ENCODE data around the gene RRP36.

The RRP36 gene

DNA sequence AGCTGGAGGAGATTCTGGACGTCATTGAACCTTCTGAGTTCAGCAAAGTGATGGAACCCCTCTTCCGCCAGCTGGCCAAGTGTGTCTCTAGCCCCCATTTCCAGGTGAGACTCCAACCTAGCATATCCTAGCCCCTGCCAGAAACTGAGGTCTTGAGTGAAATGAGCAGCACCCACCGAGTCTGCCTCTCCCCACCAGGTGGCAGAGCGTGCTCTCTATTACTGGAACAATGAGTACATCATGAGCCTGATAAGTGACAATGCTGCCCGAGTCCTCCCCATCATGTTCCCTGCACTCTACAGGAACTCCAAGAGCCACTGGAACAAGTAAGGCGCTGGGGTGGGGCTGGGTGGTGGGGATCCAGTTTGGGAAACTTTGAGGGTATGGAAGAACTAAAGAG lies 12.3 kb upstream of the RRP36 start:
- DNase-seq: no peak

DNA sequence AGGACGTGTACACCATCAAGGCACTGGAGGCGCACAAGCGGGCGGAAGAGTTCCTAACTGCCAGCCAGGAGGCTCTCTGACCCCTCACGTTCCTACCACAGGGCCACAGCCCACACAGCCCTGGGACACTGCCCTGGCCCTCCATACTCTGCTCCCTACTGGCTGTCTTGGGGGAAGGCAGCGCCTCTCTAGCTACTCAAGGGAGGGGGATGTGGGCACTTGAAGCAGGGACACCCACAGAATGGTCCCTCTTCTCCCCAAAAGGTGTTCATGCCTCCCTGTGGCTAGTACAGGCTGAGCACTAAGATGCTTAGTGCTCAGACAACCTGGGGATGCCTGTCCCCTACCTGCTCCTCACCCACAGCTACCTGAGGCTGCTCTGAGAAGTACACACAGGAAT lies 10.2 kb upstream of the RRP36 start:
- no peak for DNase-seq

DNA sequence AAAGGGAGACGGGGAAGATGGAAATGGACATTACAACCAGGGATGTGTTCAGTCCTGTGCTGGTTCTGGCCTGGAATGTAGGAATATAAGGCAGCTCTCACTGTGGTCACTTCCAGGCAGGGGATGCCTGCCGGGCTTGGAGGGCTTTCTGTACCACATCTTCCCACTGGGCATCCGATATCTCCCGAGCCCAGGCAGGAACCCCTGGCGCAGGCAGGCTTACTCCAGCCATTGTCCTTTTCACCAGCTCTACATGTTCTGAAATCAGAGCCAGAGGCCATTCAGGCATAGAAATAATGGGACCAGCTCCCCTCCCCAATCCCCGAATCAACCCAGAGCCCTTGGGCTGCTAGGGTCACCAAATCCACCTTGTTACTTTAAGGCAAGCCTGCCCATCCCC lies 9.1 kb upstream of the RRP36 start:
- DNase-seq: no peak

DNA sequence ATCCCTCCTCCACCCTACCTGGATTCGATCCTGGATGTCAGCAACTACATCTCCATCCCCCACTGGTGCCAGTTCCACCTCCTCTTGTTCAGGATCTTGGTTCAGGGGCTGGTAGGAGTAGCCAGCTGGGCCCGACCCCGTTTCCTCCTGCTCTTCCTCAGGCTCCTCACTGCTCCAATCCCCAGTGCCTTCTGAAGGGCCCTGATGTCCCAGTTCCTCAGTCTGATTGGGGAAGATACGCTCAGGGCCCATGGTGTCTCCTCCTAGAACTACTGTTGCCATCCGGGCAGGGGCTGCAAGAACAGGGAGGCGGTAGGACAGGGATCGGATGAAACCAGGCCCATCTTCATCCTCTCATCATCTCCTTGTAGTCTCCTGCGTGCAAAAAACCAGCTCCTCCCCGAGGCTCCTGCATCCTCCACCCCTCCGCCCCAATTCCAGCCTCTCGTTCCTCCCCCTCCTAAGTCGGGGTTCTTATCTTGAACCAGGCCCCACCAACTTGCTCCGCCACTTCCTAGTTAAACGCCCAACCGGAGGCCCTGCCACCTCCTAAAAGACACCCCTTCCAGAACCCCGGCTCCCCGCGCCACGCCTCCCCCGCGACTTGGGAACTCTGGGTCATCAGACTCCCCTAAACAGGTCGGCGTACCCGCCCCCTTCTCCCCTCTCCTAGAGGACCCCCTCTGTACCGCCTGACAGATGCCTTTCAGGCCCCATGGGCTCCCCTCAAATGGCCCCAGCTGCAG lies 8.2 kb upstream of the RRP36 start:
- DNase-seq: peak in 1 of 4 experiments; percentile 59

DNA sequence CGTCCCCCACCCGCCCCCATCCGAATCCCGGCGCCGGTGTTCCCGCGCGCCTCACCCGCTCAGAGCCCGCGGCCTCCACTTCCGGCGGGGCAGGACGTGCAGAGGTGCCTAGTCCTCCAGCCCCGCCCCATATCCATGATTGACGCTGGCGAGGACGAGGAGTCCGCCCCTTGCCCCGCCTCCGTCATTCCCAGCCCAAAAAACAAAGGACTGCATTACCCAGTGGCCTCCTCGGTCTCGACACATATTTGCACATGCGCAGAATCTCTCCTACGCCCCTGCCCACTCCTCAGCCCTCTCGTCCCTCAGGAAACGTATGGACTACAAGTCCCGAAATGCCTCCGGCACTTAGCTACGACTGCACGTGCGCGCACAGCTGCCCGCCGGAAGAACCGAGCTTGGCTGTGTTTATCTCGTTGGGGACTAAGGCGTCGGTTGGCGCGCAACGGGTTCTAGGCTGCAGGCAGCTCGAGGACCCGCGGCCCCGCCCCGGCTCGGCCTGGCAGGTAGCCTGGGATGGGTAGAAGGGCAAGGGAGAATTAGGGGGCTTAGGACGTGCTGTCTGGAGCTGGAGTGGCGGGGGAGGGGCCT lies 7.5 kb upstream of the RRP36 start, which contains the start of the genes KLHDC3 and MEA1:
Gene KLHDC3 (plus strand): TSS at position 407 of the 591 bp plus-strand sequence. CDS start 2,944 bp downstream, outside the sequence.
Gene MEA1 (minus strand): TSS at position 104 of the 591 bp plus-strand sequence. CDS start 133 bp downstream, outside the sequence.
- peak; percentile 90 to 96 (median 95) for DNase-seq

DNA sequence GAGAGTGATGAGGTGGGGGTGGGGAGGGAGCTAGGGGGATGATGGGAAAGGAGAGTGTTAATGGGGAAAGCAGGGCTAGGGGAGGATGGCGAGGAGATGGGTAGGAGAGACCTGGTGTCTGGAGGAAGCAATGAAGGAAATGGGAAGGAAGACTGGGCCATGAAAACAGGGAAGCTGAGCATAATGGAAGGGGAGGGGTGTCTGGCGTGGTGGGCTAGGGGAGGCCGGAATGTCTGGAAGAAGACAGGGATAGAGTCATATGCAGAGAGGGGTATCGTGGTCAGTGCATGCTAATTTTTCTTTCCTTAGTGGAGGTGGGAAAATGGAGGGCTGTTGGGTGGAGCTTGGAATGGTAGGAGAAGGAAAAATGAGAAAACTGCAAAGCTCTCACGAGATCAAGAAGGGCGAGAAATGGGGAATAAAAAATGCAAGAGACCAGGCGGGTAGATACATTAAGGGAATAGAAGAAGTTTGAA lies 7.0 kb upstream of the RRP36 start:
- DNase-seq: no peak

DNA sequence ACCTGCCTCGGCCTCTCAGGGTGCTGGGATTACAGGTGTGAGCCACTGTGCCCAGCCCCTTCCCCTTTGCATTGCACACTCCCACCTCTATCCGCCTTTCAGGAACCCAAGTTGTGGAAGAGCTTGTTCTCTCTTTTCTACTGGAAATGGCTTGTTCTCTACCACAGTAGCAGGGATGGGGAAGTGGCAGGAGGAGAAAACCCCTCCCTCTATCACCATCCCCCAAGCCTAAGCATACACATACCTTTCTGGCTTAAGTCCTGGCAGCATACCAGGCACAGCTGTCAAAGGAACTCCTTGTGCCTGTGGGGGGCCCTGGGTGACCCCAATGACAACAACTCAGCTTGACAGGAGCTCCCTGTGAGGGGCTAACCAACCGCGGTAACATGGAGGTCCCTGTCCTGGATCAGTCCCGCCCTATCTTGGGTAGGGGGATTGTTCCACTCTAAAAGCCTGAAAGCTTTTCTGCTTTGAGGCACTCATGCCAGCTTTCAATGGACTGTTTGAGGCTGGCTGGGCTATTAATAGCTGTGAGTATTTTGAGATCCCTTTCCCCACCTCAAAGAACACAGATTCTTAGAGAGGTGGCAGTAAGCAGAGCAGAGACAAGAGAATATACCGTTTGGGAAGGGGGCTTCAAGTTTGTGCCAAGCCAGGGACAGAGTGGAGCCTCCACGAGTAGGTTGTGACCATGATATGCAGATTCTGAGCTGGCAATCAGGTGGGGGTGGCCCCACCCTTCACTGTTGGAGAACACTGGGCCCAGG lies 5.1 kb upstream of the RRP36 start:
- DNase-seq: no peak

DNA sequence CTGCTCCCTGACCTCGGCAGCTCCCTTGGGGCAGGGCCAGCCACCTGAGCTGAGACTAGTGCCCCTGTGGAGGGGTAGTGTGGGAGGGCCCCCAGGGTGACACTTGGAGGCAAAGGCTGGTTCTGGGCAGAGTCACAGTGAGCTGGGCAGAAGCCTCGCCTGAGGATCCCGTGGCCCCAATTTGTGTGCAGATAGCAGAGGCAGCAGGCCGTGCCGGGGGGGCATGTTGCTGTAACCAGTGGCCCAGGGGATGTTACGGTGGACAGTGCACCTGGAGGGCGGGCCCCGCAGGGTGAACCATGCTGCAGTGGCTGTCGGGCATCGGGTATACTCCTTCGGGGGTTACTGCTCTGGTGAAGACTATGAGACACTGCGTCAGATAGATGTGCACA lies 4.5 kb upstream of the RRP36 start:
- no peak for DNase-seq

DNA sequence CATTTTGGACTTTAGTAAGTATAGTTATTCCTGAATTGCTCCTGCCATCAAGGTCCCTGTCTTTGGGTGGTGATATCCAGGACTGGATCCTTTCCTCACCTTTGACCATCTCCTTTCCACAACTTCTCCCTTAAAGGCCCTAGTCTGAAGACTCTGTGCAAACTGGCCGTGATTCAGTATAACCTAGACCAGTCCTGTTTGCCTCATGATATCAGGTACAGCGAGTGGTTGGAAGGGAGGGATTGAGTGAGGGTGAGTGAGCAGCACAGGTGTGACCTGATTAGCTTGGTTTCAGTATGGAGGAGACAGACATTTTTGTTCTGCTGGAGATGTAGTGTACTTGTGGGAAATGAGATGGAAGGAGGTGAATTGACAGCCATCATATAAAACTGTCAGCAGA lies 2.3 kb upstream of the RRP36 start:
- no peak for DNase-seq

DNA sequence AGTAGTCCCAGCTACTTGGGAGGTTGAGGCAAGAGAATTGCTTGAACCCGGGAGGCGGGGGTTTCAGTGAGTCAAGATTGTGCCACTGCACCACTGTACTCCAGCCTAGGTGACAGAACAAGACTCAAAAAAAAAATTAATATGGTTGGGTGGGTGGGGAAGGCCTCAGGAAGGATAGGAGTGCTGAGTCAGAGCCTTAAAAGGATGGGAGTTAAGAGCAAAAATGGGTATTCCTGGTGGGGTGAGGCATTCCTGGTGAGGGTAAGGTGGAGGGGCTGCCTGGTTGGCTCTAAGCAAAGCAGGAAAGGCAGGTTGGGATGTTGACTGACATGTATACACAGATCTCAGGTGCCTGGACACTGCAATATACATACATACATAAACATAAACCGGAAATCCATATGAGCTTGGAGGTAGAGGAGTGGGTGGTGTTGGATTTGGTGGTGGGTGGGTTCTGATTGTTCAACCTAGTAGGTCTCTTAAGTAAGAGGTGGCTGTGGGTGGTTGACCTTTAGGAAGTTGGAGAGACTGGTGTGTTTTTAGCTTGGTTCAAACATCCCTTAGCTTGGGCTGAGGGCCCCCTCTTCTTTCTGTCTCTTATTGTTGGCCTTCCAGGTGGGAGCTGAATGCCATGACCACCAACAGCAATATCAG lies 1.2 kb upstream of the RRP36 start:
- no peak for DNase-seq

DNA sequence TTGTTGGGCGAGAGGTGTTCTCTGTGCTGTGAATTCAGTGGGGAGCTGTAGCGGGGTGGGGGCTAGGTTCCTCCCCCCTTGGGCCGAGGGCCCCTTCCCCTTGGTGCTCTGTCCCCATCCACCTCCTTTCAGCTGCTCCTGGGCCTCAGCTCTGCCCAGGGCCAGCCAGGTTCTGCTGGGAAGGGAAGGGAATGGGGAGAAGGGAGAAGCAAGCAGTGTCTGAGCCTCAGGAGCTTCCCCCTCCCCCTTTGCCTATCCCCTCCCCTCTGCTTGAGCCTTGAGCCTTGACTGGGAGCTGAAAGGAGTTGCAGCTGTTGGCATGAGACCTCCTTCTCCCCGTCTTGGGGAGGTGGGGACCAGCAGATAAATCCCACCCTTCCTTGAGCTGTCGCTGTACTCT lies 576 bp upstream of the RRP36 start:
- DNase-seq: no peak

DNA sequence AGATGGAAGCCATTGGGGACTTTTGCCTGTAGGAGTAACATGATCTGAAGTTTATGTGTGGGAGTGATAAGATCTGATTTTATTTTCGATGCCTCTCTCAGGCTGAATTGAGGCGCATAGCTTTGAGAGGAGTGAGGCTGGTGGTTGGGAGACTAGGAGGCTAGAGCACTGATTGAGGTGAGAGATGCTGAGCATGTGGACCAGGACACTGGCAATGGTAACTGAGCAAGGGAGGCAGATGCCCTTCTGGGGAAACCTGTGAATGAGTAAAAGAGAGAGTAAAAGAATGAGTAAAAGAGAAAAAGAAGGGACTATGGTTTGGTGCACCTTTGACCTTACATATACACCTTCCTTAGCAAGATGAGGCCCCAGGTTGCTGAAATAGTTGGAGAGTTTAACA lies 3.0 kb downstream of the RRP36 start:
- no peak for DNase-seq

DNA sequence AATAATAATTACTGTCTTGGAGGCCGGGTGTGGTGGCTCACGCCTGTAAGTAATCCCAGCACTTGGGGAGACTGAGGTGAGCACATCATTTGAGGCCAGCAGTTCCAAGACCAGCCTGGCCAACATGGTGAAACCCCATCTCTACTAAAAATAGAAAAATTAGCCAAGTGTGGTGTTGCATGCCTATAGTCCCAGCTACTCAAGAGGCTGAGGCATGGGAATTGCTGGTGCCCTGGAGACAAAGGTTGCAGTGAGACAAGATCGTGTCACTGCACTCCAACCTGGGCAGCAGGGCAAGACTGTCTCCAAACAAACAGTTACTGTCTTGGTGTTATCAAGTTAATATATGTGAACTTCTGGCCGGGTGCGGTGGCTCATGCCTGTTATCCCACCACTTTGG lies 4.9 kb downstream of the RRP36 start:
- DNase-seq: no peak

DNA sequence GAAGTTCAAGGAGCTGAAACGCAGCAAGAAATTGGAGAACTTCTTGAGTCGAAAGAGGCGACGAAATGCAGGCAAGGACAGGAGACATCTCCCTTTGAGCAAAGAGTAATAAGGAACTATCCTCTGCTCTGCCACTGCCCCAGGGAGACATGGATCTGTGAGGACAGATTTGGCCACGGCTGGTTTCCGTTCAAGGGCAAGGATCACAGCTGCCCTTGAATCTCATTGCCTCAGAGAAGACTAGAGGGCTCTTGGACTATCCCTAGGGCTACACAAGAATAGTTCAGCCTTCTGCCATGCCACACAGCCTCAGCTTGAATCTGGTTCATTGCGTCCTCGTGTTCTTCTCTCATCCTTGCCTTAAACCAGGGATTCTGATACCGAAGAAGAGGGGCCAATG lies 7.7 kb downstream of the RRP36 start:
- DNase-seq: no peak

DNA sequence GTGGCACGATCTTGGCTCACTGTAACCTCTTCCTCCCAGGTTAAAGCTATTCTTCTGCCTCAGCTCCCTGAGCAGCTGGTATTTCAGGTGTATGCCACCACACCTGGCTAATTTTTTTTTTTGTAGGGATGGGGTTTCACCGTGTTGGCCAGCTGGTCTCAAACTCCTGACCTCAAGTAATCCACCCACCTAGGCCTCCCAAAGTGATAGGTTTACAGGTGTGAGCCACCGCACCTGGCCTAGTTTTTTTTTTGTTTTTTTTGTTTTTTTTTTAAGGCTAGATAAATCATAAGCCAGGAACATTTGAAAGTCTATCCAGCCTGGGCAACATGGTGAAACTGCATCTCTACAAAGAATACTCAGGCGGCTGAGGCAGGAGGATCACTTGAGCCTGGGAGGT lies 10.9 kb downstream of the RRP36 start:
- no peak for DNase-seq

DNA sequence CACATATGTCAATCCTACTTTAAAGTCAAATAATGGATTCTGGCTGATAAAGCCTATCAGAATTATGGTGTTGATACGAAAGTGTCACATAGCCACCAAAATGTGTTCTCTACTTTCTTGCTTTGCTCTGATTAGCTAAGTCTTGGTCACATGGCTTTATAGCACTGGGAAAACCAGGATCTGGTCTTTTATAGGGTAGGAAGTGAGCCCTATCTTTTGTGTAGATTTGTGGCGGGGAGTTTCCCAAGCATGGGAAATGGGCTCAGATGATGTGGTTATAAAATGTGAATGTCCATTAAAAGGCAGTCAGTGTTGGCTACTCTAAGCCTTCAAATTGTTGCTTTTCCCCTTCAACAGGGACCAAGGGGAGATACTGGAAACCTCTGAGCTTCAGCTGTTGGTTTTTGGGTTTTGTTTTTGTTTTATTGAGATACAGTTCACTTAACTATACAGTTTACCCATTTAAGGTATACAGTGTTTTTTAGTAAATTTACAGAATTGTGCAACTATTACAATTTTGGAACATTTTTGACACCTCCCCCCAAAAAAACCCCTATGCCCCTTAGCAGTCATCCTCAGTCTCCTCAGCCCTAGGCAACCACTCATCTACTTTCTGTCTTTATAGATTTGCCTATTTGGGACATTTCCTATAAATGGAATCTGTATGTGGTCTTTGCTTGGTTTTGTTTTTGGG lies 12.2 kb downstream of the RRP36 start:
- no peak for DNase-seq

DNA sequence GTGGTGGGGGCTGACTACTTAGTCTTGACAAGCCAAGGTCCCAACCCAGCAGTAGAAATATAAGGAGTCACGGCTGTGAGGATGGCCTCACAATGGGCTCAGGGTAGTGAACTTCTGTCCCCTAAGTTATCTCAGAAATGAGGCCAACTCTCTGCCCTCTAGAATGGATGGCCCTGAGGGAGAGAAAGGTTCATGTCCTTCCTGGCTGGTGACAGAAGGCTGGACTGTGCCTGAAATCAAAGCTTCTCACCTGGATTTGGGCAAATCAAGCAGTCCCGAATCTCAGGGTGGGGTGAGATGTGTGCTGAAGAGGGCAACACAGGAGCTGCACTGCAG lies 12.7 kb downstream of the RRP36 start:
- no peak for DNase-seq

DNA sequence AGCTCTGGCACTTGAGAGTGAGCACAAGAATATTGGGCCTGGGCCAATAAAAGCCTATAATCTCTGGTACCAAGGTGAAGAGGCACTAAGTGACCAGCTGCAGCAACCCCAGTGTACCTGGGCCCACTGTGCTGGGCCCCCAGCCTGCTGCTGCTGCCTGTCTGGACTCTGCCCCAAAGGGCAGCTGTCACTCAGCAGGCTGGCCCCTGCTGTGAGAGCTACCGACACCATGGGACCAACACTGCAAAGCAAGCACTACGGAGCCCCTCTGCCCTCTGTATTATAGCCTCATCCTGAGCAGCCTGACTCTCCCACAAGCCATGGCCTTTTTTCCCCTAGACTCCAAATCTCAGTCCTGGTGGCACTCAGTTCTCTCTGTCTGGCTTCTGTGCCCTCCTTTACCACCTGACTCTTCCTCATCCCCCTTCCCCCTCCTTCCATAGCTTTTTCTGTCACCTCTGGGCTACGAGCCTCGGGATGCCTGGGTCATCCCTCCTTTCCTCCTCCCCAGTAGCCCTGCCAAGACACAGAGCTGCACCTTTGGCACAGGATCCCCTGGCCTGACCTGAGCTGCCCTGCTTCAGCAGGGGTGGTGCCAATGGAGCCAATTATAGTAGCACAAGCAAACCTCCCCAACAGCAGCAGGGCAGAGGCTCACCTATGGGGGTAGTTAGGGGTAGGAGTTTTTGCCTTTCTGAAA lies 14.2 kb downstream of the RRP36 start:
- no peak for DNase-seq

DNA sequence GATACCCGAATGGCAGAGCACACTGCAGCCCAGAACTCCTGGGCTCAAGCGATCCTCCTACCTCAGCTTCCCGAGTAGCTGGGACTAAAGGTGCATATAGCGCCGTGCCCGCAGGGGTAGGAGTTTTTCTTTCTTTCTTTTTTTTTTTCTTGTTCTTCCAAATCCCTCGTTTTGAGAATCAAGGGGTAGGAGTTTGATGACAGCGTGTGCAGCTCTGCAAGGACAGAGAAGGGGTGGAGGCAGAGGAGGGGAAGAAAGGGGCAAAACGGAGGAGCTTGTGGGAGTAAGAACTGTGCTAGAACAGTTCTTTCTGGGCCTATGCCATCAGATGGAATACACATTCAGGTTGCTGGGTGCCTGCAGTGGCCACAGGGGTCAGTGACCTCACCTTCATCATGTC lies 15.3 kb downstream of the RRP36 start:
- DNase-seq: no peak

DNA sequence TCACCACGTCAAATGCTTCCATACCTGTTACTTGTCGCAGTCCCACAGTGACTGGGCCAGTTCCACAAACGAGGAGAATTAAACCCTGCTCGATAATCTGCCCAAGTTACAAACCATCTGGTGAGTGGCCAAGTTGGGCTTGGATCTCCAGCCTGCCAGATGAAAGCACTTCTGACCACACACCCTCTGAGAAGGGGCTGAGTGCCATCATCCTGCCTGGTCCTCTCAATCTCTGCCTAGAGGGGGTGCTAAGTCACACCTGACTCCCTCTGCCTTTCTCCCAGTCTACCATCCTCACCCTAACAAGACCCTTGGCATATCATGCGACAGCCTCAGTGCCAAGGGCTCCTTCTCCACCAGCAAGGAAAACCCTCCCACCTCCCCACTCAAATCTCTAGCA lies 15.8 kb downstream of the RRP36 start:
- DNase-seq: no peak

DNA sequence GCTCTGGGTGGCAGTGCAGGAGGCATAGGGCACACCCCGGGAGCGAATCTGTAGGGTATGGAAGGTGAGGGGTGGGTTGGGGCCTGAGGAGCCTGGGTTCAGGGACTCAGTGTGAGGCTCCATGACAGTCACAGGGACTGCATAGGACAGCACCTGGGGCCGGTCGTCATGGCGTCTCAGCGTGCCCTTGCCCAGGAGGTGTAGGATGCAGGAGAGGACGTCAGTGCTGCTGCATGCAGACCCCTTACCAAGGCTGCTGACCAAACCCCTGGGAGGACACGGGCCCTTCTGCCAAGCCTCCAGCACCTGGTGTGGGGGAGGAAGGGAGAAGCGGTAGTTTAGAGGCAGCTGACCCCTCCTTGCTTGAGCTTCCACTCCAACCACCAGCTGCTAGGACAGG lies 16.3 kb downstream of the RRP36 start:
- no peak for DNase-seq

DNA sequence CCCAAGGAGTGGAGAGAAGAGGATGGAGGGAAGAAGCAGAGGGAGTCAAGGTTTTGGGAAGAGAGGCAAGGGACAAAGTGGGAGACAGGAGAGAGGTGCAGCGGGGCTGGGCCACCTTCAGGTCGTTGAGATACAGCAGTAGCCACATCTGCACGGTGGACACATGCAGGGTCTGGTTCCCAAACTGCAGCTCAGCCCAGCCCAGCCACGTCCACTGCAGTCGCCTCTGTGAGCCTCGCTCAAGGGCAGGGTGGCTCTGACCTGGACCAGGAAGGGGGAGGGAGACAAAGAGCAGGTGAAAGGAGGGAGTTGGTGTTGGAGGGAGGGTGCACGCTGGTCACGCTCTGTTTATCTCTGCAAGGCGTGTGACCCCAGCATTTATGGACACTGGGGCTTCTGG lies 17.3 kb downstream of the RRP36 start:
- no peak for DNase-seq
